SK-N-SH (cell line): Measurements from ENCODE around the gene GUCA1A.

Experiments
- ELF1 ChIP-seq: IDR thresholded peaks from 2 replicates; pipeline ENCODE4 v1.4.0; 2012
- POLR2AphosphoS5 ChIP-seq: IDR thresholded peaks from 2 replicates; pipeline ENCODE4 v1.6.1; 2012; ENCODE audit warnings: low read depth, low read length
- TF ChIP-seq, protein P1 (sequence below): fragments of 200-600 bp; sonication (generic); IDR thresholded peaks from 2 replicates; pipeline ENCODE4 v1.6.1; 2017; ENCODE audit warnings: antibody characterized with exemption, mild to moderate bottlenecking, moderate library complexity

GRCh38 chr6:42141603-42142117 lies 31.5 kb upstream of the GUCA1A start:
- TF ChIP-seq, protein P1, sequence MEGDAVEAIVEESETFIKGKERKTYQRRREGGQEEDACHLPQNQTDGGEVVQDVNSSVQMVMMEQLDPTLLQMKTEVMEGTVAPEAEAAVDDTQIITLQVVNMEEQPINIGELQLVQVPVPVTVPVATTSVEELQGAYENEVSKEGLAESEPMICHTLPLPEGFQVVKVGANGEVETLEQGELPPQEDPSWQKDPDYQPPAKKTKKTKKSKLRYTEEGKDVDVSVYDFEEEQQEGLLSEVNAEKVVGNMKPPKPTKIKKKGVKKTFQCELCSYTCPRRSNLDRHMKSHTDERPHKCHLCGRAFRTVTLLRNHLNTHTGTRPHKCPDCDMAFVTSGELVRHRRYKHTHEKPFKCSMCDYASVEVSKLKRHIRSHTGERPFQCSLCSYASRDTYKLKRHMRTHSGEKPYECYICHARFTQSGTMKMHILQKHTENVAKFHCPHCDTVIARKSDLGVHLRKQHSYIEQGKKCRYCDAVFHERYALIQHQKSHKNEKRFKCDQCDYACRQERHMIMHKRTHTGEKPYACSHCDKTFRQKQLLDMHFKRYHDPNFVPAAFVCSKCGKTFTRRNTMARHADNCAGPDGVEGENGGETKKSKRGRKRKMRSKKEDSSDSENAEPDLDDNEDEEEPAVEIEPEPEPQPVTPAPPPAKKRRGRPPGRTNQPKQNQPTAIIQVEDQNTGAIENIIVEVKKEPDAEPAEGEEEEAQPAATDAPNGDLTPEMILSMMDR: no peak
- TF ChIP-seq POLR2AphosphoS5 (no peak), ELF1 (no peak)
